ENCODE results near the gene SLC25A29.
"Not testable (repeated sequence)": the region's sequence is repeated elsewhere in the genome, so short reads cannot be mapped to it uniquely, and the experiment has no call there.

SLC25A29 gene, protein sequence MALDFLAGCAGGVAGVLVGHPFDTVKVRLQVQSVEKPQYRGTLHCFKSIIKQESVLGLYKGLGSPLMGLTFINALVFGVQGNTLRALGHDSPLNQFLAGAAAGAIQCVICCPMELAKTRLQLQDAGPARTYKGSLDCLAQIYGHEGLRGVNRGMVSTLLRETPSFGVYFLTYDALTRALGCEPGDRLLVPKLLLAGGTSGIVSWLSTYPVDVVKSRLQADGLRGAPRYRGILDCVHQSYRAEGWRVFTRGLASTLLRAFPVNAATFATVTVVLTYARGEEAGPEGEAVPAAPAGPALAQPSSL

DNA sequence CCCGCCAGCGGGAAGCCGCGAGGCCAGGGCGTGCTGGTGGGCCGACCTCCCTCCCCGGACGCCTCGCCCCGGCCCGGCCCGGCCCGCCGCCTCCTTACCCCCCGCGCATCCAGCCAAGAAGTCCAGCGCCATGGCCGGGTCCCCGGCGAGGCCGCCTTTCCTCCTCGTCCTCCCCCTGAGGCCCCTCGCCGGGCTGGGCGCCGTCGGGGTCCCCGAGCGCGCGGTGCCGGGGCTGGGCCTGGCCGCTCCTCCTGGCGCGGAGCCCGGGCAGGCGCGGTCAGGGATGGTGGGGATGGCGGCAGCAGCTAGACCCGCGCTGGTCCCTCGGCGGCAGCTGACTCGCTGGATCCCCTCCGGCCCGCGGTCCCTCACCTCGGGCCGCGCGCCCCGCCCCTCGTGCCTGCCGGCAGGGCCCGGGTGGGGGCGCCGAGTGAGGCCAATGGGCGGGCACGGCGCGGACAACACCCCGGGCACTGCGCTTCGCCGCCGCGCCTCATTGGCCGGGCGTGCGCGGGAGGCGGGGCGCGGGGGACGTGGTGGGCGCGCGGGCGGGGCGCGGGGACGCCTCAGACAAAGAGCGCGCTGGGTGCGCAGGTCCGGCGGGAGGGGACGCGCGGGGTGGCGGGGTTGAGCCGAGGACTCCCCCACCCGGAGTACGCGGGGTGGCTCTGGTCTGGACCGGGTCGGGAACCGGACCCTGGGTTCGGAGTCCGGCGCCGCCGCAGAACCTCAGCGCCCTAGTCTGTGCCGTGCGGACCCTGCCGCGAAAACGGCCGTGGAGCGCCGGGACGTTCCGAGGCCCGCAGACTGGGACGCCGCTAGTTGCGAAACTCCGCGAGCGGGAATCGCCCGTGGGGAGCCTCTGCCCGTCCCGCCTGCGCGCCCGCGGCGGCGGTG, at the start of gene SLC25A29:
TSS of gene SLC25A29 (minus strand) at position 344 of the 897 bp plus-strand sequence. CDS start at position 132, 212 bp downstream.
- DNase-seq (ENCODE audit: low read depth in 1 of 2, low spot score in 1 of 2): peak; percentile 39 to 66

DNA sequence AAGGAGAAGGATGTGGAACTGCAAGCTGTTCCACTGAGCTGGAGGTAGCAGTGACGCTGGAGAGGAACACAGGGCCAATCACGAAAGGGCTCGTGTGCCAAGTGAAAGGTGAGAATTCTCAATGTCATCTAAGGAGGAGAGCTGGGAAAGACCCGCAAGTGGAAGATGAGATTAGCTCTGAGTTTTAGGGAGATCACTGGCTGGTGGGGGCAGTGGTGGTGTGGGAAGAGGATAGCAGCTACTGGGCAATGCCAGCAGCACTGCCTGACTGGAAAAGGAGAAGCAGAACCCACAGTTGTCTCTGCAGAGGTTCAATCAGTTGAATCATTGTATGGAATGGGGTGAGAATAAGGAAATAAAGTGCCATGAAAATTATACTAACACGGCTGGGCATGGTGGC, 44.7 kb upstream of the SLC25A29 start:
- DNase-seq (ENCODE audit: low read depth in 1 of 2, low spot score in 1 of 2): no peak

DNA sequence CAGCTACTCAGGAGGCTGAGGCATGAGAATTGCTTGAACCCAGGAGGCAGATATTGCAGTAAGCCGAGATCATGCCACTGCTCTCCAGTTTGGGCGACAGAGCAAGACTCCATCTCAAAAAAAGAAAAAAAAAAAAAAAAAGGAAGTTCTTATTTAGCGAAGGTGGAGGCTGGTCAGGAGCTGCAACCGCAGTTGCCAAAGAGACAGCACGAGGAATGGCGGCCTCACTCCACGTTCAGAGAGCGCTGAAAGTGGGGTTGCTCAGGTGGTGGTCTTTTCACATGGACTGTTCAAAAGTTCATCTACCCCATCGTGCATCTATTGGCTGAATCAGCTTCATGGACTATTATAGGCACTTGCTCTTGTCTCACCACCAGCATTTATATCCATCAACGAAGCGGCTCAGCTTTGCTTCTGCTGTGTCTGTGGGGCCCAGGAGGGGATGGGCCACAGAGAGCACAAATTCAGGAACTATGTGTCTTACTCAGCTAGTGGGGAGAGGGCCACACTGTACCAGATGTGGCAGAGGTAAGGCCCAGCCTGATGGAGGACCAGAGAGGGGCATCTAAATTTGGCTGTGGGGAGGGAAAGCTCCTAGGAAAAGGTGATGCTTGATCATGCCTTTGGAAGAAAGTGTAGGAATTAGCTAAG, 44.2 kb upstream of the SLC25A29 start:
- DNase-seq (ENCODE audit: low read depth in 1 of 2, low spot score in 1 of 2): no peak

DNA sequence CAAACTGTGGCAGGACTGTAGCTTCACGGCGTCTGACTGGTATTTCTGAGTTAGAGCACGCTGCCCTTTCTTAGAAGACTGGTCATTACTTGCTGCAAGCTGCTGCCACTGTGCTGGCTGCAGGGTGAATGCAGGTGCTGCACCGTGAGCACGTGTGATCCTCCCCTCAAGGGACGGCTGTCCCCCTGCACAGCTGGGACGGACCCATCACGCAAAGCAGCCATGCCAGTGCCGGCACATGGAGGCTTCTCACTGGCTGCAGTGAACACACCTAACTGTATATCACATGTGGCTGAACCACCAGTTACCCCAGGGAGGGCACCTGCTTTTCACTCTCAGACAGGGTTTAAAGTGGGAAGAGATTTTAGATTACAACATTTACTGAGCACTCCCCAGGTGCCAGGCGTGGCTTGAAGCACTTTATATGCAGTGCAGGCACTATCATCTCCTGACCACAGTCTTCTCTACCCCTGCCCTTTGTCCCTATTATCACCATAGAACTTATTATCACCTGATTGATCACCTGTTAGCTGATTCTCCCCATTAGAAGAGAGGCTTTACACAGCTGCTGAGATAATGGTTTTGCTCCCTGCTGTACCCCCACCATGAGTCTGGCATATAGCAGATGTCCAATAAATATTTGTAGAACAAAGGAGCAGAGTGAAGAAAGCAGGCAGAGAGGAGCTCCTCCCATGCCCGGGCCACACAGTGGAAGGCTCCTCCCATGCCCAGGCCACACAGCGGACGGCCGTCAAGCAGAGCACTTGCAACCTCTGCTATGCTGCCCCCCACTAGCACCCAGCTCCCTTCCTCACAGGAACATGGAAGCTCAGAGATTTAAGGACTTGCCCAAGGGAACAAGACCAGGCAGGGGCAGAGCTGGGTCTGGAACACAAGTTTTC, 42.8 kb upstream of the SLC25A29 start:
- no peak for DNase-seq (ENCODE audit: low read depth in 1 of 2, low spot score in 1 of 2)

DNA sequence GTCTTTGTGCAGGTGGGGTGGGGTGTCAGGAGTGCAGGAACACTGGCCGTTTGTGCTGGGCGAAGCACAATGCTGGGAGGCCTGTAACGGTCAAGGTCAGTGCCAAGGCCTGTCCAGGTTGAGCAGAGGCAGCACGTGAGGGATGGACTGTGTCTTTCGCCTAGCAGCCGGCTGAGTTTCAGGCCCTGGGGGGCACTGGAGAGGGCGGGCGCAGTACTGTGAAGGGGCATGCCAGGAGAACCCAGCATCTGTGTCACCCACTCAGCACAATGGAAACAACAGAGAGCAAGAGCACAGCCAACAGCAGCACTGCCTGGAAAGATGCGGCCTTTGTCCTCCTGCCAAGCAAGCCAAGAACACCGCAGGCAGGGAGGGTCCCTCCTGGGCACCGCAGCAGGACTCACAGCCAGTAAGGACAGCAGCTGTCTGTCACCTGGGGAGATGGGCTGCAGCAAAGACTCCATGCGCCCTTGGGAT, 42.0 kb upstream of the SLC25A29 start:
- no peak for DNase-seq (ENCODE audit: low read depth in 1 of 2, low spot score in 1 of 2)

DNA sequence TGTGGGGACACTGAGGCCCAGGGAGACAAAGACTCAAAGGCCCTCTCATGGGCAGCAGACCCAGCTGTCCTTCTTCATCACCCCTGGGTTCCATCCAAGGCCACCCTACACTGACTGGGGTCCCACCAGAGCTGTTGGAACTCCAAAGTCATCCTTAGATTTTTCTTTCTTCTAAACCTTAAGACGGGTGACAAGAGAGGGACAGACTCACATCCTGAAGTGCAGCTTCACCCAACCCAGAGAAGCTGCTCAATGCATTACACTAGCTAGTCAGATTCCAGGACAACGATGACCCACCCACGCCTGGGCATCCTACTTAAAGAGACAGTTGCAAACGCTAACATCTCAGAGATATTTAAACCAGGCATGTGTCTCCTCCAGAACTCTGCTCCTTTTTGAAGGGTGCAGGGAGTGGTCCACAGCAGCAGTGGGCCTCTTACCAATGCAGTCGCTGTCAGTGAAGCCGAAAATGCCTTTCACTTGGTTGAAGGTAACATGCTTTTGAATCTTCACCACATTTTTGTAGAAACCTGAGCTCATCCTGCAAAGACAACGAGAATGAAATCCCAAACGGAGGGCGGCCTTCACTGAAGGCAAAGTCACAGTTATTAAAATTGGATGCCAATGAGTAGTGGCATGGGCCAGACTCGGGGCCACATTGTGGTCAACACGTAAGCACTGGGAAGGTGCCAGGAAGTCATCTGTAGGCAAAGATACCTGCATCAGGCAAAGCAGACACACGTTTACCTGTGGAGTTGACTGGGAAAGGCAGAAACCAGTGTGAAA, 40.3 kb upstream of the SLC25A29 start:
- no peak for DNase-seq (ENCODE audit: low read depth in 1 of 2, low spot score in 1 of 2)

DNA sequence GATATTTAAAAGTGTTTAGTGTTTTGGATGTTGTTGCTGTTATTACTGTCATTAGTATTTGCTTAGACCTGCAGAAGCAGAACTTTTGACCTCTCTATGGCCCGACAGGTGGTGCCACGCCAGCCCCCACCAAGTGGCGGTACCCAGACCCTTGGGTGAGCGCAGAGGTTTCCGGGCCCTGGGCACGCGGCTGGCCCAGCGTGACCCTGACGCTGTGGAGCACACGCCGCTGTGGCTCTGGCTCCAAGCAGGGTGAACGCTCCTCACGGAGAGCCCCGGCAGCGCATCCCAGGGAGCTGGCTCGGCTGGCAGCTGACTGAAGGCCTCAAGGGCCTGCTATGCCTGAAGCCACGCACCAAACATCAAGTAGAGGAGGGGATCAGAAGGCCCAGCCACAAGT, 39.5 kb upstream of the SLC25A29 start:
- DNase-seq (ENCODE audit: low read depth in 1 of 2, low spot score in 1 of 2): no peak

DNA sequence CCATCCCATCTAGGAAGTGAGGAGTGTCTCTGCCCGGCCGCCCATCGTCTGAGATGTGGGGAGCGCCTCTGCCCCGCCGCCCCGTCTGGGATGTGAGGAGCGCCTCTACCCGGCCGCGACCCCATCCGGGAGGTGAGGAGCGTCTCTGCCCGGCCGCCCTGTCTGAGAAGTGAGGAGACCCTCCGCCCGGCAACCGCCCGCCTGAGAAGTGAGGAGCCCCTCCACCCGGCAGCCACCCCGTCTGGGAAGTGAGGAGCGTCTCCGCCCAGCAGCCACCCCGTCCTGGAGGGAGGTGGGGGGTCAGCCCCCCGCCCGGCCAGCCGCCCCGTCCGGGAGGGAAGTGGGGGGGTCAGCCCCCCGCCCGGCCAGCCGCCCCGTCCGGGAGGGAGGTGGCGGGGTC, 38.4 kb upstream of the SLC25A29 start:
- DNase-seq (ENCODE audit: low read depth in 1 of 2, low spot score in 1 of 2): not testable (repeated sequence)

DNA sequence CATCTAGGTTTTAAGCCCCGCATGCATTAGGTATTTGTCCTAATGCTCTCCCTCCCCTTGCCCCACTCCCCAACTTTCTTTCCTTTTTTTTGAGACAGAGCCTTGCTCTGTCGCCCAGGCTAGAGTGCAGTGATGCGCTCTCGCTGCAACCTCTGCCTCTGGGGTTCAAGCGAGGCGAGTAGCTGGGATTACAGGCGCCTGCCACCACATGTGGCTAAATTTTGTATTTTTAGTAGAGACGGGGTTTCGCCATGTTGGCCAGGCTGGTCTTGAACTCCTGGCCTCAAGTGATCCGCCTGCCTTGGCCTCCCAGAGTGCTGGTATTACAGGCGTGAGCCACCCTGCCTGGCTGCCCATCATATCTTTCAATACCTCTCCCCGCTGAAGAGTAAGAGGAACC, 36.6 kb upstream of the SLC25A29 start:
- DNase-seq (ENCODE audit: low read depth in 1 of 2, low spot score in 1 of 2): not testable (repeated sequence)

DNA sequence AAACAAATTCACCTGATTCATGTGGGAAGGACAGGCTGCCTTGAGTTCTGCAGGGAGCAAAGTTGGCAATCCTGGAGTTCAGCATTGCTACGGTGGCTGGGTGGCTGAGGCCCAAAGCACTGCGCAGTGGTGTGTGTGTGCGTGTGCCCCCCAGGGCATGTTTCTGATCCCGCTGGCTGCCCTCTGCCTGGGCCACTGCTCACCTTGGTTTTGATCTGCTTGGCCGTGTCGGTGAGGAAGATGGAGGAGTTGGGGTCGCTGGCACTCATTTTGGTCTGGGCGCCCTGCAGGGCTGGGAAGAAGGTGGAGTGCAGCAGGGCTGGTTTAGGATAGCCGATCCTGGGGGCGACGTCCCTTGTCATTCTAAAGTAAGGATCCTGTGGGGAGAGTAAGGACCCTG, 36.0 kb upstream of the SLC25A29 start:
- DNase-seq (ENCODE audit: low read depth in 1 of 2, low spot score in 1 of 2): no peak

DNA sequence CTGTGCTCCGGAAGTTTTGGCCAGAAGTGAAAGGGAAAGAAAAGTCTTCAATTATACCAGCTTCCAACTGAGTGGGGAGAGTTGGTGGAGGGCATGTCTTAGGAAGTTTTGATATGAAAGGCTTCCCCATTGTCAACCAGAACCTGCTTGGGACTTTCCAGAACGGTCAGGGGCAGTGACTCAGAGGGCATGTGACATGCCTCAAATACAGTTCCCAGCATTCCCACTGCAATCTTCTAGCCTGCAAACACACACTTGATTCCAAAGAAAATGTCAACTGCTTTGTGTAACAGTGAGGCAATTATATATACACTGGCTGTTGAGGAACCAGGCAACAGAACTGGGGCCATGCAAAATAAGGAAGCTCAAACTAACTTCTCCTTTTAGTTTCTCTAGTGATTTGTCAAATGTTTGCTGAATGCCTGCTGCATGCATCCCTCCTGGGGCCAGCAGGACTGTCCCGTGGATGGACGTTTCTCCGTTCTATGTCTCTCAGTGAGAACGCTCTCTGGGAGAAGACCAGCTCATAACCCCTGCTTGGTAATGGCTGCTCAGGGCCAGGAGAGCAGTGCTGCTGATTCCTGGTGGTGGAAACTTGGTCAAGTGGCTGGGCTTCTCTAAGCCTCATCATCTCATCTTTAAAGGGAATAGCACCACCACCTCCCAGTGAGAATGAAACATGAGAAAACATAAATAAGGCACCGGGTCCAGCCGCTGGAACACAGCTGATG, 35.2 kb upstream of the SLC25A29 start:
- no peak for DNase-seq (ENCODE audit: low read depth in 1 of 2, low spot score in 1 of 2)

DNA sequence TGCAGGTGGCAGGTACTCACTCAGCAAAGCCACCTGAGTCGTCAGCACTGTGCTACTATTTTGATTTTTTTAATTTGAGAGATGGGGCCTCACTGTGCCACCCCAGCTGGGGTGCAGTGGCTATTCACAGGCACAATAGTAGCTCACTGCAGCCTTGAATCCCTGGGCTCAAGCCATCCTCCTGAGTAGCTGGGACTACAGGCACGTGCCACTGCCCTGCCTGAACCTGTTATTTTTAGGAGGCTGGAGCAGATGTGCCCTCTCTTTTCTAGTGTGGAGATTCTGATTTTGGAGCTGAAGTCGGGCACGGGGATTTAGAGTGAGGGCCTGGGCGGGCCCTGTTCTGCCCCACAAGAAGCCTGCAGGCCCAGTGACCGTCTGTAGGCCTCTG, 34.2 kb upstream of the SLC25A29 start:
- no peak for DNase-seq (ENCODE audit: low read depth in 1 of 2, low spot score in 1 of 2)

DNA sequence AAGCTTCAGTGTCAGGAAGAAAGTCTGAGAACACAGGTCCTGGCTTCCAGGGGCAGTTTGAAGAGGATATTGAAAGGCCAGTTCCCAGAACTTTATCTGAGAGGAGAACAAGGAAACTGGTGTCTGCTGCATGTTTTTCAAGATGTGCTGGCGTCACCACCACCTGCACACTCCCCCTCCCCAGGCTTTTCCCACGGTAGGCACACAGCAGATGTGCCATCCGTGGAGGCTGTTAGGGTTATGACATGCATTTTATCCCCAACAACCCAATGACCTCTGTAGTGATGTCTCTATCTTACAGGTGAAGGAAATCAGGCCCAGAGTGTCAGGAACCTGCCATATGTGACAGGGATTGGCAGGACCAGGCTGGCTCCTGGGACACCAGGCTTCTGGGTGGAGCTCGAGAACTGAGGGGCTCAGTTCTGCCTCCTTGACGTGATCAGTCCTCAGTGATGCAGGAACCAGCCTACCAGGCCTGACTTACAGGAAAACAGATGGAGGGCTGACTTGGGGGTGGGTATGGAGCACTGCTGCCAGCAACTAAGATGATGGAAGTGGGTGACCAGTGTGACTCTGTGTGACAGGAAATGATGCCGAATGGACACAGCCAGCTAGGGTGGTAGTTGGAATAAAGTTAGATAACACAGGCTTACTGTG, 33.6 kb upstream of the SLC25A29 start:
- no peak for DNase-seq (ENCODE audit: low read depth in 1 of 2, low spot score in 1 of 2)

DNA sequence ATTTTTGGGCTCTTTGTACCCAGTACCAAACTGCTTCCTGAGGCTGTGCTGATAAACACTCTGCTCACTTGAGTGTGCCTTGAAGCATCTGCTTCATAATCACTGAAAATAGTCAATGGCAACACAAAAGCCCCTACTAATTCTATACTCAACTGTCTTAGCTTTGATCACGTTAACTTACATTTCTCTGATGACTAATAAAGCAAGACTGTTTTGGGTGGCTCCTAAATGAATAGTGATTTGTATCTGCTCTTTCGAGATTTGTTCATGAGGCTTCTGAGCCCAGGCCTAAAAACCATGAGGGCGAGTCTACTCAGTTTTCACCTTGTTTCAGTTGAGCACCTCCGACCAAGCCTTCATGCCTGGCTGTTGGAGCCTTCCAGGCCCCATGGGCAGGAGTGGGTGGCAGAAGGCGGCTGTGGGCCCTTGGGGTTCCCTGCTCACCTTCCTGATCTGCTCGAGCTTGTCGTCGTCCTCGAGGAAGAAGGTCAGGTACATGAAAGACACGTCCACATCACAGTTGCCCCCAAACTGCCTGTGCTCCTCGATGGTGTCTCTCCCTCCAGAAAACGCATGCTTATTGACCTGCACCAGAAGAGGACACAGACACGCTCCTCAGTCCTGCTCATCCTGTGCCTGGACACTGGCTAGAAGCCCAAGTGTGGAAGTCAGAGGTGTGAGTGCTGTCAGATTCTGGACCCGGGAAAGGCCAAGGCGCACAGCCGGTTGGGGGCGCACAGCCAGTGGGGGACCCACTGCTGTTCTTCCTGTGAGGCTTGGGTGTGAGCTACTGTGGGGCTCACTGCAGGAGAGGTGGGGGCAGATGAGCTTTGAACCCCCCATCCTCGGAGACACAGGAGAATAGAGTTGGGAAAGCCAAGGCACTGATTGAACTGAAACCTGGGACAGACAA, 30.6 kb upstream of the SLC25A29 start:
- no peak for DNase-seq (ENCODE audit: low read depth in 1 of 2, low spot score in 1 of 2)

DNA sequence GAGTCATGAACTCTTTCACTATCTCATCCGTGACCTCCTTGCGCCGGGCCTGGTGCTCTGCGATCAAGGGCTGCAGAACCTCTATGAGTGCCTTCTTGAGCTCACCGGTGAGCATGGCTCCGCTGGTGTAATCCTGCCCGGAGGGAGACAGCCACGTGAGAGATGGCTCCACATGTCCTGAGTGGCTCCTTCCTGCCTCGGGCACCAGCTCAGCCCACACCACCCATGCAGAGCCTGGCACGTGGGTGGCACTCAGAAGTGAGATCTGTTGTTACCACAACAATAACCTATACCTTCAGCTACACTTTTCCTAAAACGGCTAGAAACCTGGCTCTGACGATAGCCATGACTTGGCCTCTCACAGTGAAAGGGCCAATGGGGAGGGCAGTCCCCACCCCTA, 28.7 kb upstream of the SLC25A29 start:
- DNase-seq (ENCODE audit: low read depth in 1 of 2, low spot score in 1 of 2): no peak

DNA sequence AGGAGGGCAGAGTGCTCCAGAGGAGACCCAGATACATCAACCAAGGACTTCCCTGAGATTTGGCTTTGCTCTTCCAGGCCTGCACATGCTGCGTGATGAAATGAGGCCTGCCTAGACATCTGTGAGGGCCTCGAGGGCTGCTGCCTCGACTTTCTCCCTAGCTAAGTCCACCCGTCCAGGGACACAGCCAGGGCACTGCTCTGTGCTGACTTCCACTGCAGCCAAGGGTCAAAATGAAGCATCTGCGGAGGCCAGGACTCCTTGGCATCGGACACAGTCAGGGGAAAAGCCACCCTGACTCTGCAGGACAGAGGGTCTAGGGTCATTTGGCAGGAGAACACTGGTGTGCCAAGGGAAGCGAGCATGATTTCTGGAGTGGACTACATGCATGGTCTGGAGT, 27.6 kb upstream of the SLC25A29 start:
- no peak for DNase-seq (ENCODE audit: low read depth in 1 of 2, low spot score in 1 of 2)

DNA sequence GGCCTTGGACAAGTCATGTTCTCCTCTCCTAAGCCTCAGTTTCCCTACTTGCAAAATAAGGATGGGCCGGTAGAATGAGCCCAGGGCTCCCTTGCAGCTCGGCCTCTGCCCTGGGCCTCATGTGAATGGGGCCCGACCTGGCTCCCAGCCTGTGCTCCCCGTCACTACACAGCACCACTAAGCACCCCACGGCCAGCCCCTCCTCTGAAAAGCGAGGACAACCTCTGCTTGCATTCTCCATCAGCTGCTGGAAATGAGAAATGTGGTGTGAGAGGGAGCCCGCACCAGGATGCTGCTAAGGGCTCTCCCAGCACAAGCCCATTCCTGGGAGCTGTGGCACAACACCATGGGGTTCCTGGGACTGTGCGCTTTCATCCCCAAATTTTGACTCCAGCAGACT, 27.1 kb upstream of the SLC25A29 start:
- no peak for DNase-seq (ENCODE audit: low read depth in 1 of 2, low spot score in 1 of 2)

DNA sequence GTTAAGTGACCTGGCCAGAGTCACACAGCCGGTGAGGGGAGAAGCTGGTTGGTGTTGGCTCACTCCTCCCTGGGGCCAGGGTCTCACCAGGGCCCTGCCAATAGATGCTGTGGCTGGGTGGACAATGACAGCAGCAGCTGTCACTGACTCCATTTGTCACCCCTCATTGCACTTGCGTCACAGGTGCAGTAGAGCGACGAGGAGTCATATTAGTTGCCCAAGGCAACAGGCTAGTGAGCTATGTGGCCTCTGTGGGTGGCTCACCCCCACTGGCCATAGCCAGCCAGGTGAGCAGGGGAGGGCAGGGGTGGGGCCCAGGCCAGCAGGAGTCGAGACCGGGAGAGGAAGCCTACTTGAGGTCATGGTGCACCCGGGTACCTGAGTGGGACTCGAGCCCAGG, 26.6 kb upstream of the SLC25A29 start:
- DNase-seq (ENCODE audit: low read depth in 1 of 2, low spot score in 1 of 2): no peak

Measured in stimulated activated CD4-positive, alpha-beta T cell treated with anti-CD3 and anti-CD28 coated beads, Interleukin-15, amount 100 ng/mL, for 1 hour (primary cell).